HepG2 (cell line): Measurements from ENCODE around the gene PLPP3. TPM values are rescaled to one million over a fixed set of nuclear protein-coding genes. Genes with fewer than 3 reads are reported as not detected.

Experiments used
- AGO2 ChIP-seq: fragments of 200-400 bp; formaldehyde crosslinking; optimal IDR thresholded peaks from 2 replicates; pipeline ENCODE3; 2017; ENCODE audit warnings: mild to moderate bottlenecking, low read depth, low read length, moderate library complexity
- ATF1 ChIP-seq: IDR thresholded peaks from 2 replicates; pipeline ENCODE4 v1.6.1; 2016; ENCODE audit warnings: mild to moderate bottlenecking, control low read depth
- GPN1 ChIP-seq: sonication (generic); formaldehyde crosslinking; IDR thresholded peaks from 2 replicates; pipeline ENCODE4 v1.5.1; 2020; ENCODE audit warnings: missing genetic modification reagents, borderline replicate concordance
- KLF12 ChIP-seq: sonication (generic); formaldehyde crosslinking; IDR thresholded peaks from 2 replicates; pipeline ENCODE4 v1.4.0; 2020; ENCODE audit warnings: missing genetic modification reagents, borderline replicate concordance
- NFYB ChIP-seq: sonication (generic); formaldehyde crosslinking; IDR thresholded peaks from 2 replicates; pipeline ENCODE4 v1.4.0; 2020; ENCODE audit warnings: missing genetic modification reagents
- PAX8 ChIP-seq: sonication (generic); formaldehyde crosslinking; IDR thresholded peaks from 2 replicates; pipeline ENCODE4 v1.8.0; 2022; ENCODE audit warnings: mild to moderate bottlenecking, missing genetic modification reagents, borderline replicate concordance
- U2AF2 ChIP-seq: fragments of 200-400 bp; formaldehyde crosslinking; IDR thresholded peaks from 2 replicates; pipeline ENCODE4 v1.6.1; 2017; ENCODE audit warnings: low read depth, mild to moderate bottlenecking, low read length
- ZMAT3 ChIP-seq: sonication (generic); formaldehyde crosslinking; conservative IDR thresholded peaks from 2 replicates; pipeline ENCODE4 v1.7.0; 2021; ENCODE audit warnings: missing genetic modification reagents
- ZNF367 ChIP-seq: sonication (generic); formaldehyde crosslinking; IDR thresholded peaks from 2 replicates; pipeline ENCODE4 v1.4.0; 2020; ENCODE audit warnings: missing genetic modification reagents, borderline replicate concordance
- polyA plus RNA-seq, 8 experiments: library from polyadenylated mRNA; depleted of rRNA in 3 of 8; stranded (reverse) in 7 of 8; unstranded in 1 of 8; fragments of >200 nt; fragmentation: Illumina TruSeq in 4 of 8; extraction: Trizol in 4 of 8; gene quantifications; 2 replicates each; pipeline versions ENCODE4 v1.2.1 to v1.2.3, GENCODE V29; 2011 to 2016; ENCODE audit warnings: low read depth in 4 of 8, missing spikeins in 1 of 8, mixed read lengths in 1 of 8; ENCODE audit not compliant: insufficient read depth in 1 of 8
- total RNA-seq, 5 experiments: library from RNA; depleted of rRNA; stranded (reverse); fragments of >200 nt; fragmentation: Illumina TruSeq; extraction: Trizol; gene quantifications; 2 replicates each; pipeline ENCODE4 v1.2.3, GENCODE V29; 2016; ENCODE audit warnings: low read depth in 1 of 5
- TF ChIP-seq, protein P1 (sequence below): sonication (generic); formaldehyde crosslinking; IDR thresholded peaks from 2 replicates; pipeline ENCODE4 v1.4.0; 2020; ENCODE audit warnings: missing genetic modification reagents
- TF ChIP-seq, protein P2 (sequence below): sonication (generic); formaldehyde crosslinking; IDR thresholded peaks from 2 replicates; pipeline ENCODE4 v1.4.0; 2020; ENCODE audit warnings: missing genetic modification reagents, low read depth, mild to moderate bottlenecking, borderline replicate concordance

PLPP3 gene
- total and polyA plus RNA-seq, 2 of the 13 experiments (the other 11 are each of a cell fraction or from before 2014, with no cell fraction given) = 49.7 to 65.8 TPM

DNA sequence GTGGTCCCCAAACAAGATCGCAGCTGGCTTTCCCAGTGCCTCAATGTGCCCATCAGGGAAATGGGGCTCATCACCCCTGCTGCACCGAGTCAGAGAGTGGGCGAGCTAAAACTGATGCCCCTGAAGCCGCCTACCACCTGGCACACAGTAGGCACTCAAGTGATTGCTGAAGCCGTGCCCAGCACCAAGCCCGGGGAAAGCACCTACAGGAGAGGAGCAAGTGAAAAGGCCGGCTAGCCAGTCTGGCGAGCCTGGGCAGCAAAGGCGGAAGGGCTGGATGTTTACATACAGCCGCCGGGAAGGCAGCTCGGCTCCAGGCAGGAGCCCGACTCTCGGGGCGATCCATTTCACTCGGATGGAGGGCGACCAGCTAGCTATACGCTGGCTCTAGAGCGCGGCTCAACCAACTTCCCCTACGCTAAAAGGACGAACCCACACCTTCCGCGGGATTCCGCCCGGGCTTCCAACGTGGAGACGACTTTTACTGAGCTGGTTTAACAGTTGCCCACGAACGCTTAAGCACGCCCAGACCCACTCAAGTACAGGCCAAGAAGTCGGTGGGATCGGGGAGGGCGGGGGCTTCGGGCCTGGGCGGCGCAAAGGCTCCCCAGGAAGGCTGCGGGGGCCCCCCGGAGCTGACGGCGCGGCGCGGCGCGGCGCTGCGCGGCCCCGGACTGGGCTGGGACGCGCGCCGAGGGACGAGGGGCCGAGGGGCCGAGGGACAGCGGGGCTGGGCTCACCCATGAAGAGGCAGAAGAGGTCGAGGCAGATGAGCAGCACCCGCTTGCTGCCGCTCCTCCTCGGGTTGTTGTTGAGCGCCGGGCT, 1.0 kb downstream of the PLPP3 start (continued):
- TF ChIP-seq ATF1 (CRISPR knock-in tag) (no peak), PAX8 (CRISPR knock-in tag) (no peak), U2AF2 (no peak), GPN1 (CRISPR knock-in tag) (no peak), KLF12 (CRISPR knock-in tag) (peak; percentile 65; the same call in 1 of the 2 replicates), NFYB (CRISPR knock-in tag) (no peak), ZNF367 (CRISPR knock-in tag) (no peak), AGO2 (no peak), ZMAT3 (0 out of 2 replicates have a peak, but pooled peaks have one; percentile 49)
- TF ChIP-seq, protein P1, sequence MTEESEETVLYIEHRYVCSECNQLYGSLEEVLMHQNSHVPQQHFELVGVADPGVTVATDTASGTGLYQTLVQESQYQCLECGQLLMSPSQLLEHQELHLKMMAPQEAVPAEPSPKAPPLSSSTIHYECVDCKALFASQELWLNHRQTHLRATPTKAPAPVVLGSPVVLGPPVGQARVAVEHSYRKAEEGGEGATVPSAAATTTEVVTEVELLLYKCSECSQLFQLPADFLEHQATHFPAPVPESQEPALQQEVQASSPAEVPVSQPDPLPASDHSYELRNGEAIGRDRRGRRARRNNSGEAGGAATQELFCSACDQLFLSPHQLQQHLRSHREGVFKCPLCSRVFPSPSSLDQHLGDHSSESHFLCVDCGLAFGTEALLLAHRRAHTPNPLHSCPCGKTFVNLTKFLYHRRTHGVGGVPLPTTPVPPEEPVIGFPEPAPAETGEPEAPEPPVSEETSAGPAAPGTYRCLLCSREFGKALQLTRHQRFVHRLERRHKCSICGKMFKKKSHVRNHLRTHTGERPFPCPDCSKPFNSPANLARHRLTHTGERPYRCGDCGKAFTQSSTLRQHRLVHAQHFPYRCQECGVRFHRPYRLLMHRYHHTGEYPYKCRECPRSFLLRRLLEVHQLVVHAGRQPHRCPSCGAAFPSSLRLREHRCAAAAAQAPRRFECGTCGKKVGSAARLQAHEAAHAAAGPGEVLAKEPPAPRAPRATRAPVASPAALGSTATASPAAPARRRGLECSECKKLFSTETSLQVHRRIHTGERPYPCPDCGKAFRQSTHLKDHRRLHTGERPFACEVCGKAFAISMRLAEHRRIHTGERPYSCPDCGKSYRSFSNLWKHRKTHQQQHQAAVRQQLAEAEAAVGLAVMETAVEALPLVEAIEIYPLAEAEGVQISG (CRISPR knock-in tag) = no peak
- TF ChIP-seq, protein P2, sequence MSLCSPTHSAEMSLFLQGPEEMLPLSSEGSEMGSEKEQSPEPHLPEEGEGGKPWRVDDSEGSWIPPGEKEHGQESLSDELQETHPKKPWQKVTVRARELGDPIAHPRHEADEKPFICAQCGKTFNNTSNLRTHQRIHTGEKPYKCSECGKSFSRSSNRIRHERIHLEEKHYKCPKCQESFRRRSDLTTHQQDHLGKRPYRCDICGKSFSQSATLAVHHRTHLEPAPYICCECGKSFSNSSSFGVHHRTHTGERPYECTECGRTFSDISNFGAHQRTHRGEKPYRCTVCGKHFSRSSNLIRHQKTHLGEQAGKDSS = no peak
